GM18858 (cell line): ENCODE data around the gene IRF1.
"Not testable (repeated sequence)": the region's sequence is repeated elsewhere in the genome, so short reads cannot be mapped to it uniquely, and the experiment has no call there.

ENCODE experiments used
- ATAC-seq: cut with Tn5 transposase; IDR thresholded peaks from one replicate; pipeline ENCODE4 v1.9.1; 2021; ENCODE audit not compliant: unreplicated experiment

IRF1 gene

DNA sequence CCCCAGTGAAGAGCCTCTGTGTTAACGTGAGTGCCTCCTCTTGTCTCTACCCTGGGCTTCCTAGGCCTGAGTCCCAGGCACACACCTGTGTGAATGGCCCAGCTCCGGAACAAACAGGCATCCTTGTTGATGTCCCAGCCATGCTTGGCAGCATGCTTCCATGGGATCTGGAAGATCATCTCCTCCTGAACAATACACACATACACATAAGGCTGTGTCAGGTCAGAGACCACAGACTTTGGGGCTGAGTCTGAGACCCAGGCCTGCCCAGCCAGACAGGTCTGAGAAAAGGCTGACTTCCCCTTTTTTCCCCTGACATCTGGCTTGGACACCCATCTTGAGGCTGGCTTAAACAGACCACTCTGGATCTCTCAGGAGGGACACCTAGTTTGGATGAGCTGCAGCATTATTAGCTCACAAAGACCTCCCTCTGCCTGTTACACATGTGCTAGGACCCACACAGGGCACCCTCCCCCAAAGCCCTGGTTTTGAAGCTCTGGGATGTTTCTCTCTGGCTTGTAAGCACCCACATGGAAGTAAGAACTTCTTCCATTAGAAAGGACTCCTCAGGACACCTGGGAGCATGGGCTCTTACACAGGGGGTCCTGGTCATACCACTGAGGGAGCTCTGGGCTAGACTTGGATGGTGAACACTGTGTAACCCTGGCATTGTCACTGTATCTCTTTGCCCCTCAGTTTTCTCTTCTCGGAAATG is 2.6 kb downstream of the IRF1 start:
- no peak for ATAC-seq

DNA sequence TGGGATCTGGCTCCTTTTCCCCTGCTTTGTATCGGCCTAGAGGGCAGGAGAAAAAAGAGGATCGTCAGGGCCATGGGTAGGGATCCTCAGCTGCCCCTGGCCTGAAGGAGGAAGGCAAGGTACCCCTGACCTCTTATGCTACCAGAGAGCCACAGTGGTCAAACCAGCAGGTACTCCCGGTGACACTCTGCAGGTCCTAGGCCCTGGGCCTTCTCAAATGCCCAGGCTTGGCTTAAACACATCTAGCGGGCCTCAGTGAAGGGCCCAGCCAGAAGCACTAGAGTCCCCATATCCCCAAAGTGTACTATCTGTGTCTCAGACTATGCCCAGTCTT is 3.5 kb downstream of the IRF1 start:
- no peak for ATAC-seq

DNA sequence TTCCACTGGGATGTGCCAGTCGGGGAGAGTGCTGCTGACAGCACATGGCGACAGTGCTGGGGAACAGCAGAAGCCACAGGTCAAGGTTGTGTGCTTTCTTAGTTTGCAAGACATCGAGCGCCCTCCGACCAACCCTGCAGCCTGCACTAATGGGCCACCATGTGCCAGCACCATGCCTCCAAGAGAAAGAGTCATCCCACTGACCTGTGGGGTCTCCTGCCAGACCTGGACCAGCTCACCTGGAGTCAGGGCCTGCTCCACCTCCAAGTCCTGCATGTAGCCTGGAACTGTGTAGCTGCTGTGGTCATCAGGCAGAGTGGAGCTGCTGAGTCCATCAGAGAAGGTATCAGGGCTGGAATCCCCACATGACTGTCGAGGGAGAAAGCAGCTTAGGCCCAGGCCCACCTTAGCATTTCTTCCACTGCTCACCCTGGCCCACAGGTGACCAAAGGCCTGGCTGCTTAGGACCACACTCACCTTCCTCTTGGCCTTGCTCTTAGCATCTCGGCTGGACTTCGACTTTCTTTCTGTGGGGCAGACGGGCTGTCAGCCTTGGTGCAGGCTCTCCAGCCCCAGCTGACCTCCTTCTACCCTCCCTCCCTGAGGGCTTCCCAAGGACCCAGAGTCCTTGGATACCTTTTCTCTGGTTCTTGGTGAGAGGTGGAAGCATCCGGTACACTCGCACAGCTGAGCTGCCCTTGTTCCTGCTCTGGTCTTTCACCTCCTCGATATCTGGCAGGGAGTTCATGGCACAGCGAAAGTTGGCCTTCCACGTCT is 4.1 kb downstream of the IRF1 start:
- no peak for ATAC-seq

DNA sequence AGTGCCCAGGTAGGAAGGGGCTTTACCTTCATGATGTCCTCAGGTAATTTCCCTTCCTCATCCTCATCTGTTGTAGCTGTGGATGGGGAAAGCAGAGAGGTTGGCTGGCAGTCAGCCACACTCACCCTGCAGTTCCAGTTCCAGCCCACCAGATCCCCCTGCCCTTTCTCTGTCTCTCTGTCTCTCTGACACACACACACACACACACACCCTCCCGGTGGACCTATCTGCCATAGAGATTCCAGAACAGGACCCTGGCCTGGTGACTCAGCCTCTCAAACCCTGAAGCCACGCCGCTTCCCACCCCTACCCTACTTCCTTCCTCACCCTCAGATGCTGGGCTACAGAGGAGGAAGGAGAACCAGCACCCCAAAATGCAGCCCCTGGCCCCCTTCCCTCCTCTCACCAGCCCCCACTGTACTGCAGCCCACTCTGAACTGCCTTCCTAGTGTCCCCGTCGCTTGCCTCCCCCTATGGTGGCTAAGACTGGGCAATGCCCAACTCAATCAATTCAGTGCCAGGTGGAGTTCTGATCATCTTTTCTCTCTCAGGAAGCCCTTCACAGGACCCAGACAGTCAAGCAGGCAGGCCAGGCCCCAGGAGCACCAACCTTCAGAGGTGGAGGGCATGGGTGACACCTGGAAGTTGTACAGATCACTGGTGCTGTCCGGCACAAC is 4.8 kb downstream of the IRF1 start:
- ATAC-seq, result no peak

- not testable (repeated sequence) for ATAC-seq
Observed at GRCh38 chr5:132484876-132485640, 5.5 kb downstream of the IRF1 start.

GRCh38 chr5:132484391-132484725 is 6.2 kb downstream of the IRF1 start:
- ATAC-seq, result no peak

DNA sequence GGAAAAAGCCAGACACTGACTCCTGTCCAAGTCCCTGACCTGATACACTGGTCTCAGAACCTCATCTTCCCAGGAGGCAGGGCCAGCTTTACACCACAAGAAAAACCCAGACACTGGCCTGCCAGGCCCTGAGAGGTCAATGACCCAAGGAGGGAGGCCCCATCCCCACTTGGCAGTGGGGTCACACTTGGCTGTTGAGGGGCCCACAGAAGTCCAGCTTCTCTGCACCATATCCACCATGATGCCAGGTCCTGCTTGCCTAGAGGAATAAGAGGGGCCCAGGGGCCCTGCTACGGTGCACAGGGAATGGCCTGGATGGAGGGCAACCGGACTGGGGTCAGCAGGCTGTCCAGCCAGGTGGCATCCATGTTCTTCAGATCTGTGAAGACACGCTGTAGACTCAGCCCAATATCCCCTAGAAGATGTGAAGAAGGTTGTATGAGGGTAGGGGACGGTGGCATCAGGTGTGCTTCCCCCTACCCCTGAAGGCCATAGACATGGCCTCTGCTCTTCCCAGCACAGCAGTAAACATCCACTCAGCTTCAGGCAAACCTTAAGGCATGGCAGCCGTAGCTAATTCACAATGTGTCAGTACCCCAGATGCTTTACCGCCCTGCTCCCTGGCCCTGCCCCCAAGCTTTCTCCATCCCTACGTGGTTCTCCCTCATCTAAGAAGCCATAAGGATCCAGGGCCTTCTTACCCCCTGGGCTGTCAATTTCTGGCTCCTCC is 6.7 kb downstream of the IRF1 start:
- ATAC-seq, result no peak

- no peak for ATAC-seq
Observed at GRCh38 chr5:132483101-132483500, 7.5 kb downstream of the IRF1 start.

GRCh38 chr5:132481596-132482211 is 8.9 kb downstream of the IRF1 start:
- no peak for ATAC-seq

DNA sequence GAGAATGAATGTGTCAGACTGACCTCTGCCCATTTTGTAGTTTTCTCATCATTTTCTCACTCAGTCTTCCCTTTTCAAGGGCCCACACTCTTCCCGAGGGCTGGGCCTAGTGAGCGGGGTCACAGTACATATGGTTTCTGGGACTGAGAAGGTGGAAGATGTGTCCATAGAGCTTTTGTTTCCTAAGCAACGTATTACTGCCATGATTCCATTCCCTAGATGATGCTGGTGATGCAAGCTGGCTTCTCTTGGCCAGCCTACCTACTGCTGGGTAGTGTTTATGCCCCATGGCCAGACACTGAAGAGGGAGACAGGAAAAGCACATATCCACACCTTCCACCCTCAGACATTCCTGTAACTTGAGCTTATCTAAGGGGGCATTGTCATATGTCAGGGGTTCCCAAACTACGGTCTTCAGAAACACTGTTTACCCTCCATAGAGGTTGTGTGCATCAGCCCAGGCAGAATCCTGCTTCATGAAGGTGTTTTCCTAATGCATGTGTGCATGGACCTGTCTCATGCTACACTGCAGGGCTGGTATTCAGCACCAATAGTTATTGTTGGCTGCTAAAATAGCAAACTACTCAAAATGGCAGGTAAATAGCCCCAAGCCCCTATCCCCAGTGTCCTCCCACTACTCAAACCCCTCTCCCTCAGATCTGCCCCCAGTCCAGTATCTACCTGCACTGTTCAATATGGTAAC is 9.5 kb downstream of the IRF1 start:
- no peak for ATAC-seq

DNA sequence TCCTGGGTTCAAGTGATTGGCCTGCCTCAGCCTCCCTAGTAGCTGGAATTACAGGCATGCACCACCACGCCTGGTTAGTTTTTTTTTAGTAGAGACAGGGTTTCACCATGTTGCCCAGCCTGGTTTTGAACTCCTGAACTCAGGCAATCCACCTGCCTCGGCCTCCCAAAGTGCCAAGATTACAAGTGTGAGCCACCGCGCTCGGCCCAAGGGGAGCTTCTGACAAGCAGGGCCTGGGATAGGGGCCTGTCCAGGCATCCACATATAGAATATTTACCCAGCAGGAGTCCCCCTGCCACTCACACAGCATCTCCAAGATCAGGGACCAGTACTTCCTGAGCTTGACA is 10.1 kb downstream of the IRF1 start:
- no peak for ATAC-seq

GRCh38 chr5:132480042-132480441 is 10.5 kb downstream of the IRF1 start:
- no peak for ATAC-seq

GRCh38 chr5:132479111-132479951 is 11.2 kb downstream of the IRF1 start:
- ATAC-seq, result peak; percentile 43

DNA sequence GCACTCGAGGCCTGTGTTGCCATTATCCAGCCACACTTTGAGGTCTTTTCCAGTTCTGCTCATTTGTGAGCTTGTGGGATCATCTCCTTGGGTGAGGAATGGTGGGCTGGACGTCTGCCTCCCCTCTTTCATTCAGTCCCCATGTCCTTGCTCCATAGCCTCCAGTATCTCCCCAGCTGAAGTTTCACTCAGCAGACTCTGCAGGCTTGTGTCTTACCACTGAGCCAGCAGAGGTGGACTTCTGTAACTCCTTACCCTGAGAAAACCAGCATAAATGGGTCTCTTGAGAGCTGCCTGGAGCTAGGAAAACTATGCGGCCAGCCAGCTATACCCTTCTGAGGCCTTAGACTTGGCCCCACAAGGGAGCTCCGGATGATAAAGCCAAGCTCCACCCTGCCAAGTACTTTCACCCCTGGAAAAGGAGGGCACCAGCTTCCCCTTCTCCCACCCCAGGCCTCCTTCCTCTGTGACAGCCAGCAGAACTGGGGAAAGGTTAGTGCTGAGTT is 12.2 kb downstream of the IRF1 start:
- ATAC-seq, result no peak

DNA sequence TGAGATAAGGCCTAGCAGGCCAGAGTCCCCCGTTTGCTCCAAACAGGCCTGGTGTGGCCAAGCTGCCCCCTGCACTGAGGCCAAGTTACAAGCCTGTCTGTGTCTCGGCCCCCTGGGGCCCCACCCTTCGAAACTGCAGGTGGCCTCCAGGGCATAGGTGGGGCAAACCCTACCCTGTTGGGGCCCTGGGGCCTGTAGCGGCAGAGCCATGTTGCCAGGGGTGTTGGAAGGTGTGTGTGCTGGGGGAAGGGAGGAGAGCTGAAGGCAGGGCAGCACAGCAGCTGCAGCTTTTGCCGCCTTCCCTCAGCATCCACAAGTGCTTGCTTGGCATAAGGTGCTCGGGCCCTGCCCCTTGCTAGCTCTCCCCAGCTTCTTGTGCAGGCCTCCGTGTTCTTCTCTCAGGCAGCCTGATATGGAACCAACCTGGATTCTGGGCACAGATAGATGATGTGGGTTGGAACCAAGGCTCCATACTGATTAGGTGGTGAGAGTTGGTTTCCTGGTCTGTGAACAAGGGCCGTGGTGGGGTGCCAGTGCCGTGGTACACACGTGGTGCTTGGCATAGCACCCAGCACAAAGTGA is 12.7 kb downstream of the IRF1 start:
- no peak for ATAC-seq

DNA sequence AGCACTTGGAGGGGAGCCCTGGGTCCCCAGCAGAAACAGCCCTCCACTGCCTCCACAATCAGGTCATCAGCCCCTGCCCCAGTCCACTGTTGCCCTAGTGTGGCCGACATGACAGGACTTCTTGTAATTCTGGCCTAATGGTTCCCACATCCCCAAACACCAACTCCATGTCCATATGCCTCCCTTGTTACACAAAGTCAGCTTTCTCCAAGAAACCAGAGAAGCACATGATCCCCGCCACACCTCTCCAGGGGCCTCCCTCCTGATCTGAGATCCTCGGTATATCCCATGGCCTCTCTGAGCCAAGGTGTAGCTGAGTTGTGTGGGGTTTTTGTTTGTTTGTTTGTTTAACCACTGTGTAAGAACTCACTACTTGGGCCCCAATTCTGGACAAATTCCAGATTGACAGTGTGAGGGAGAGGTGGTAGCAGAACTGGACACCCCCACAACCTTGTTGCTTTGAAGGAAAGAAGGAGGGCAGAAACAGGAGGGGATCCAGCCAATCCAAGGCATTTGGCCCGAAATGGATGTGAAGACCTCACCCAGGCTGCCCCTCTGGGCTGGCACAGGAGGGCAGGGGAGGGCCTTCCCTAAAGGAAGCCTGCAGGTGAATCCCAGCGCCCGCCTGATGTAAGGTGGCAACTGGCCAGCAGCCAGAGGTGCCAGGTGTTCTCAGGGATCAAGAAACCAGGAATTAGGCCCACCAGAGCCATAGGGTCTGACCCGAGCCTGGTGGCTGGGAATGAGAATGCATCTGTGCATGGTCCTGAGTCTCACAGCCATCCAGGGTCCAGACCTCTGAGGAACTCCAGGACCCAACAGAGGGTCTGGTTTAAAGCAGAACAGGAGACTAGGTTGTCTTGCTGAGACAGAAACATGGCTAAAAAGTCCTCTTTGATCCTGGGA is 13.4 kb downstream of the IRF1 start:
- ATAC-seq, result no peak
